ENCODE data around the gene TTC12. TPM values are rescaled to one million over a fixed set of nuclear protein-coding genes. Genes with fewer than 3 reads are reported as not detected.

TTC12 gene
- total RNA-seq, 1 experiment from 2014 or later, result 24.3 TPM

DNA sequence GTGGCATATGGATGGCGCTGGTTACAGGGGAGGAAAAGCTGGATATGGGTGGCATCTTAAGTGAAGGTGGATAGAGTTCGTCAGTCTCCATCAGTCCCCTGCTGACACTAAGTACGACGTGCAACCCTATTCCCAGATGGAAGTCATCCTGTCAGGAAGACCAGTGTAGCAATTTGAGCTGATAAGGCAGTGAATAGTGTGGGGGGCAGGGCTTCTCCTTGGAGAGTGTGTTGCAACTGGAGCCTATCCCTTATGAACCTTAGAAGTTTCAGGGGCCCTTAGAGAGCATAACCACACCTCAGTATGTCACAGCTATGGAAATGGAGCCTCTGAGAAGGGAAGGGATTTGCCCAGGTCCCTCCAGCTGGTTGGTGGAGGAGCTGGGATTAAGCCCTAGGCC, 37.1 kb downstream of the TTC12 start:
- Histone ChIP-seq H3K27me3 (ENCODE audit: control insufficient read depth, insufficient read depth, low read length) (no peaks in the 10 kb centered on the region), H3K4me1 (ENCODE audit: control insufficient read depth, insufficient read depth, low read length) (no peaks in the 10 kb centered on the region), H3K4me3 (ENCODE audit: low read depth in 2 of 2, low read length in 2 of 2) (no peak overlapping the region), H3K9me3 (ENCODE audit: control insufficient read depth, insufficient read depth, low read depth, low read length) (no peaks in the 10 kb centered on the region; the same call in 1 of the 2 replicates), H3K27ac (ENCODE audit: low read length) (no peak overlapping the region), H3K36me3 (ENCODE audit: control insufficient read depth, insufficient read depth, low read length) (no peaks in the 10 kb centered on the region)
- in situ Hi-C loops (cut with HindIII; ENCODE audit: low pct_unique_long_range_greater_than_20kb, low sequenced_read_pairs), result no loop called here
- ChIA-PET POLR2A (interaction anchor here (0.6 kb wide), 1 partner anchor 83 kb away, joined by 9 read pairs; no protein-coding TSS in a partner anchor), CTCF (no interaction called here)
- no TSS peak for BruUV-seq (replicated peaks)
- DNase-seq (ENCODE audit: low read depth, low spot score), result no peak
- TF ChIP-seq SIN3A (IDR thresholded peaks at IDR 0.05; ENCODE audit: borderline replicate concordance, insufficient read depth, low read depth, low read length), result no peak
- TF ChIP-seq, protein P1, sequence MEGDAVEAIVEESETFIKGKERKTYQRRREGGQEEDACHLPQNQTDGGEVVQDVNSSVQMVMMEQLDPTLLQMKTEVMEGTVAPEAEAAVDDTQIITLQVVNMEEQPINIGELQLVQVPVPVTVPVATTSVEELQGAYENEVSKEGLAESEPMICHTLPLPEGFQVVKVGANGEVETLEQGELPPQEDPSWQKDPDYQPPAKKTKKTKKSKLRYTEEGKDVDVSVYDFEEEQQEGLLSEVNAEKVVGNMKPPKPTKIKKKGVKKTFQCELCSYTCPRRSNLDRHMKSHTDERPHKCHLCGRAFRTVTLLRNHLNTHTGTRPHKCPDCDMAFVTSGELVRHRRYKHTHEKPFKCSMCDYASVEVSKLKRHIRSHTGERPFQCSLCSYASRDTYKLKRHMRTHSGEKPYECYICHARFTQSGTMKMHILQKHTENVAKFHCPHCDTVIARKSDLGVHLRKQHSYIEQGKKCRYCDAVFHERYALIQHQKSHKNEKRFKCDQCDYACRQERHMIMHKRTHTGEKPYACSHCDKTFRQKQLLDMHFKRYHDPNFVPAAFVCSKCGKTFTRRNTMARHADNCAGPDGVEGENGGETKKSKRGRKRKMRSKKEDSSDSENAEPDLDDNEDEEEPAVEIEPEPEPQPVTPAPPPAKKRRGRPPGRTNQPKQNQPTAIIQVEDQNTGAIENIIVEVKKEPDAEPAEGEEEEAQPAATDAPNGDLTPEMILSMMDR (IDR thresholded peaks at IDR 0.05), result no peak
- TF ChIP-seq, protein P2, sequence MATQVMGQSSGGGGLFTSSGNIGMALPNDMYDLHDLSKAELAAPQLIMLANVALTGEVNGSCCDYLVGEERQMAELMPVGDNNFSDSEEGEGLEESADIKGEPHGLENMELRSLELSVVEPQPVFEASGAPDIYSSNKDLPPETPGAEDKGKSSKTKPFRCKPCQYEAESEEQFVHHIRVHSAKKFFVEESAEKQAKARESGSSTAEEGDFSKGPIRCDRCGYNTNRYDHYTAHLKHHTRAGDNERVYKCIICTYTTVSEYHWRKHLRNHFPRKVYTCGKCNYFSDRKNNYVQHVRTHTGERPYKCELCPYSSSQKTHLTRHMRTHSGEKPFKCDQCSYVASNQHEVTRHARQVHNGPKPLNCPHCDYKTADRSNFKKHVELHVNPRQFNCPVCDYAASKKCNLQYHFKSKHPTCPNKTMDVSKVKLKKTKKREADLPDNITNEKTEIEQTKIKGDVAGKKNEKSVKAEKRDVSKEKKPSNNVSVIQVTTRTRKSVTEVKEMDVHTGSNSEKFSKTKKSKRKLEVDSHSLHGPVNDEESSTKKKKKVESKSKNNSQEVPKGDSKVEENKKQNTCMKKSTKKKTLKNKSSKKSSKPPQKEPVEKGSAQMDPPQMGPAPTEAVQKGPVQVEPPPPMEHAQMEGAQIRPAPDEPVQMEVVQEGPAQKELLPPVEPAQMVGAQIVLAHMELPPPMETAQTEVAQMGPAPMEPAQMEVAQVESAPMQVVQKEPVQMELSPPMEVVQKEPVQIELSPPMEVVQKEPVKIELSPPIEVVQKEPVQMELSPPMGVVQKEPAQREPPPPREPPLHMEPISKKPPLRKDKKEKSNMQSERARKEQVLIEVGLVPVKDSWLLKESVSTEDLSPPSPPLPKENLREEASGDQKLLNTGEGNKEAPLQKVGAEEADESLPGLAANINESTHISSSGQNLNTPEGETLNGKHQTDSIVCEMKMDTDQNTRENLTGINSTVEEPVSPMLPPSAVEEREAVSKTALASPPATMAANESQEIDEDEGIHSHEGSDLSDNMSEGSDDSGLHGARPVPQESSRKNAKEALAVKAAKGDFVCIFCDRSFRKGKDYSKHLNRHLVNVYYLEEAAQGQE (IDR thresholded peaks at IDR 0.05; ENCODE audit: insufficient read depth in 1 of 2, low read depth in 2 of 2, low read length in 1 of 2), result no peak
- TF ChIP-seq TCF7L2 (IDR thresholded peaks at IDR 0.05; ENCODE audit: low read depth, low read length), result no peak
- no peak for TF ChIP-seq POLR2AphosphoS5 (IDR thresholded peaks at IDR 0.05; ENCODE audit: low read depth, low read length)
- intact Hi-C loops (cut with micrococcal nuclease; ENCODE audit: unreplicated experiment), result no loop called here
- ATAC-seq, result no peak

DNA sequence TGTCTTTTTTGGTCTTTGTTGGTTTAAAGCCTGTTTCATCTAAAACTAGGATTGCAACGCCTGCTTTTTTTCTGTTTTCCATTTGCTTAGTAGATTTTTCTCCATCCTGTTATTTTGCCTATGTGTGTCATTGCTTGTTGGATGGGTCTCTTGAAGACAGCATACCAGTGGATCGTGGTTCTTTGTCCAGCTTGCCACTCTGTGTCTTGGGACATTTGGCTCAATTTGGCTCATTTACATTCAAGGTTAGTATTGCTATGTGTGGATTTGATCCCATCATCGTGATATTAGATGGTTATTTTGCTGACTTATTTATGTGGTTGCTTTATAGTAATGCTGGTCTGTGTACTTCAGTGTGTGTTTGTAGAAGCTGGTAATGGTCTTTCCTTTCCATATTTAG, 41.8 kb downstream of the TTC12 start:
- ChIA-PET POLR2A (no interaction called here), CTCF (no interaction called here)
- in situ Hi-C loops (cut with HindIII; ENCODE audit: low pct_unique_long_range_greater_than_20kb, low sequenced_read_pairs), result no loop called here
- ATAC-seq (no peak), DNase-seq (ENCODE audit: low read depth, low spot score) (no peak)
- no TSS peak for BruUV-seq (replicated peaks)
- Histone ChIP-seq H3K27me3 (ENCODE audit: control insufficient read depth, insufficient read depth, low read length) (no peaks in the 10 kb centered on the region), H3K9me3 (ENCODE audit: control insufficient read depth, insufficient read depth, low read depth, low read length) (no peaks in the 10 kb centered on the region; the same call in 1 of the 2 replicates), H3K4me3 (ENCODE audit: low read depth in 2 of 2, low read length in 2 of 2) (no peak overlapping the region), H3K36me3 (ENCODE audit: control insufficient read depth, insufficient read depth, low read length) (no peaks in the 10 kb centered on the region), H3K4me1 (ENCODE audit: control insufficient read depth, insufficient read depth, low read length) (no peaks in the 10 kb centered on the region), H3K27ac (ENCODE audit: low read length) (no peak overlapping the region)
- TF ChIP-seq, protein P2 (IDR thresholded peaks at IDR 0.05; ENCODE audit: insufficient read depth in 1 of 2, low read depth in 2 of 2, low read length in 1 of 2), result no peak
- TF ChIP-seq SIN3A (IDR thresholded peaks at IDR 0.05; ENCODE audit: borderline replicate concordance, insufficient read depth, low read depth, low read length) (no peak), TCF7L2 (IDR thresholded peaks at IDR 0.05; ENCODE audit: low read depth, low read length) (no peak), POLR2AphosphoS5 (IDR thresholded peaks at IDR 0.05; ENCODE audit: low read depth, low read length) (no peak)
- TF ChIP-seq, protein P1 (IDR thresholded peaks at IDR 0.05), result no peak
- intact Hi-C loops (cut with micrococcal nuclease; ENCODE audit: unreplicated experiment), result no loop called here
